ENCODE results near the gene CNST. TPM values are rescaled to one million over a fixed set of nuclear protein-coding genes. Genes with fewer than 3 reads are reported as not detected.
"Not testable (repeated sequence)": the region's sequence is repeated elsewhere in the genome, so short reads cannot be mapped to it uniquely, and the experiment has no call there.

CNST gene
- total RNA-seq, 1 donor from 2014 or later = 26.4 TPM

DNA sequence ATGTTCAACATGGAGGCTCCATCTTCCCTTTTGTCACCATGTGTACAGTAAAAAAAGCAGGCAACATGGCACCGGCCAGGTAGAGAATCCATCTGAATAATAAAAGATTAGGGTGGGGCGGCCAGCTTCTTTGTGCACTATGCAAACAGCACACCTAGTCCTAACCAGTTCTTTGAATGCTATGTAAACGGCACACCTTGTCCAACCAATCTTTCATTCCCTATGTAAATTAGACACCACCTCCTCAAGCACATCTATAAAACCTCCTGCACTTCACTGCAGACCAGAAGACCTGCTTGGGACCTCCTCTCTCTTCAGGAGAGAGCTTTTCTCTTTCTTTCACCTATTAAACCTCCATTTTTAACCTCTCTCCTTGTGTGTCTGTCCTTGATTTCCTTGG is 28.4 kb upstream of the CNST start:
- Mint-ChIP-seq H3K27me3 (no peaks in the 10 kb centered on the region), H3K27ac (no peak overlapping the region), H3K4me3 (no peak overlapping the region), H3K4me1 (no peaks in the 10 kb centered on the region), H3K9me3 (no peaks in the 10 kb centered on the region), H3K36me3 (ENCODE audit: low read depth) (peaks cover 9% of the 10 kb centered on the region)
- no peak for DNase-seq
- intact Hi-C loops (cut with micrococcal nuclease) = no loop called here

GRCh38 chr1:246540738-246541491 is 25.3 kb upstream of the CNST start:
- intact Hi-C loops (cut with micrococcal nuclease) = no loop called here

GRCh38 chr1:246544001-246544400 is 22.3 kb upstream of the CNST start:
- DNase-seq = no peak
- intact Hi-C loops (cut with micrococcal nuclease) = no loop called here
- no peak overlapping the region for H3K4me3 Mint-ChIP-seq
- no peaks in the 10 kb centered on the region for H3K27me3 Mint-ChIP-seq
- H3K27ac Mint-ChIP-seq = no peak overlapping the region
- H3K9me3 Mint-ChIP-seq = no peaks in the 10 kb centered on the region
- H3K4me1 Mint-ChIP-seq = no peaks in the 10 kb centered on the region
- peaks cover 23% of the 10 kb centered on the region for H3K36me3 Mint-ChIP-seq (ENCODE audit: low read depth)

More at GRCh38 chr1:246540738-246541491, 25.3 kb upstream of the CNST start:
- H3K4me3 Mint-ChIP-seq = no peak overlapping the region
- DNase-seq = no peak
- H3K27ac Mint-ChIP-seq = no peak overlapping the region
- H3K4me1 Mint-ChIP-seq = no peaks in the 10 kb centered on the region
- peaks cover 18% of the 10 kb centered on the region for H3K36me3 Mint-ChIP-seq (ENCODE audit: low read depth)
- H3K27me3 Mint-ChIP-seq = no peaks in the 10 kb centered on the region
- H3K9me3 Mint-ChIP-seq = no peaks in the 10 kb centered on the region

- intact Hi-C loops (cut with micrococcal nuclease) = no loop called here
- peaks cover 2% of the 10 kb centered on the region for H3K4me1 Mint-ChIP-seq
- no peak for DNase-seq
- no peak overlapping the region for H3K4me3 Mint-ChIP-seq
- peaks cover 39% of the 10 kb centered on the region for H3K36me3 Mint-ChIP-seq (ENCODE audit: low read depth)
- H3K27me3 Mint-ChIP-seq = no peaks in the 10 kb centered on the region
- no peak overlapping the region for H3K27ac Mint-ChIP-seq
- no peaks in the 10 kb centered on the region for H3K9me3 Mint-ChIP-seq
Observed at GRCh38 chr1:246549665-246550064, 16.6 kb upstream of the CNST start.

GRCh38 chr1:246550402-246550801 is 15.9 kb upstream of the CNST start:
- Mint-ChIP-seq H3K9me3 (no peaks in the 10 kb centered on the region), H3K36me3 (ENCODE audit: low read depth) (peaks cover 41% of the 10 kb centered on the region), H3K27ac (no peak overlapping the region), H3K27me3 (no peaks in the 10 kb centered on the region), H3K4me1 (peaks cover 2% of the 10 kb centered on the region), H3K4me3 (no peak overlapping the region)
- intact Hi-C loops (cut with micrococcal nuclease) = no loop called here
- DNase-seq = no peak

DNA sequence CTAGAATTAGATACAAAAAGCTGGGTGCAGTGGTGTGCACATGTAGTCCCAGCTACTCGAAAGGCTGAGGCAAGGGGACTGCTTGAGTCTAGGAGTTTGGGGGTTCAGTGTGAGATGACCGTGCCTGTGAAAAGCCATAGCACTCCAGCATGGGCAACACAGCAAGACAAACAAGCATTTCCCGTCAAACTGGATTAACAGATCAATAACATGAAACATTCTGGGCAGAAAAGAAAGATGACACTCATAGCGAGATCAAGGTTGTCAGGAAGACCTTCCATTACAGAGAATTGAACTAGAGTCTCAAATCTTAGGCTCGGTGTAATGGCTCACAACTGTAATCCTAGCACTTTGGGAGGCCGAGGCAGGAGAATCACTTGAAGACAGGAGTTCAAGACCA is 14.1 kb upstream of the CNST start:
- no peak overlapping the region for H3K4me3 Mint-ChIP-seq
- H3K4me1 Mint-ChIP-seq = peaks cover 2% of the 10 kb centered on the region
- no peak overlapping the region for H3K27ac Mint-ChIP-seq
- no peak for DNase-seq
- intact Hi-C loops (cut with micrococcal nuclease) = no loop called here
- peaks cover 51% of the 10 kb centered on the region for H3K36me3 Mint-ChIP-seq (ENCODE audit: low read depth)
- no peaks in the 10 kb centered on the region for H3K9me3 Mint-ChIP-seq
- no peaks in the 10 kb centered on the region for H3K27me3 Mint-ChIP-seq

- DNase-seq = no peak
- H3K4me3 Mint-ChIP-seq = no peak overlapping the region
- peaks cover 4% of the 10 kb centered on the region for H3K4me1 Mint-ChIP-seq
- no peaks in the 10 kb centered on the region for H3K9me3 Mint-ChIP-seq
- H3K36me3 Mint-ChIP-seq (ENCODE audit: low read depth) = peaks cover 52% of the 10 kb centered on the region
- no peak overlapping the region for H3K27ac Mint-ChIP-seq
- intact Hi-C loops (cut with micrococcal nuclease) = no loop called here
- H3K27me3 Mint-ChIP-seq = no peaks in the 10 kb centered on the region
Observed at GRCh38 chr1:246554201-246554600, 12.1 kb upstream of the CNST start.

GRCh38 chr1:246558041-246558440 is 8.2 kb upstream of the CNST start:
- no peak overlapping the region for H3K27ac Mint-ChIP-seq

DNA sequence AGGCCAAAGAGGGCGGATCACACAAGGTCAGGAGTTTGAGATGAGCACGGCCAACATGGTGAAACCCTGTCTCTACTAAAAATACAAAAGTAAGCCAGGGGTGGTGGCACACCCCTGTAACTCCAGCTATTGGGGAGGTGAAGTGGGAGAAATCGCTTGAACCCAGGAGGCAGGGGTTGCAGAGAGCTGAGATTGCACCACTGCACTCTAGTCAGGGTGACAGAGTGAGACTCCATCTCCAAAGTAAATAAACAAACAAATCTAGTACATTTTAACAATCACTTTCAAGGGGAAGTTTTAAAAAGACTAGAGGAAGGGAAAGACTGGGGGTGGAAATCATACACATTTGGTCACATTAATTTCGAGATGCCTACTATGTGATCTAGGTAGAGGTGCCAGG is 6.9 kb upstream of the CNST start:
- Mint-ChIP-seq H3K27ac (no peak overlapping the region), H3K9me3 (no peaks in the 10 kb centered on the region), H3K36me3 (ENCODE audit: low read depth) (peaks cover 46% of the 10 kb centered on the region), H3K4me3 (no peak overlapping the region), H3K27me3 (no peaks in the 10 kb centered on the region), H3K4me1 (peaks cover 6% of the 10 kb centered on the region)
- no peak for DNase-seq
- intact Hi-C loops (cut with micrococcal nuclease) = no loop called here

More at GRCh38 chr1:246558041-246558440, 8.2 kb upstream of the CNST start:
- Mint-ChIP-seq H3K36me3 (ENCODE audit: low read depth) (peaks cover 46% of the 10 kb centered on the region), H3K27me3 (no peaks in the 10 kb centered on the region), H3K4me3 (no peak overlapping the region), H3K9me3 (no peaks in the 10 kb centered on the region), H3K4me1 (peaks cover 2% of the 10 kb centered on the region)
- intact Hi-C loops (cut with micrococcal nuclease) = no loop called here
- no peak for DNase-seq

GRCh38 chr1:246560833-246561232 is 5.4 kb upstream of the CNST start:
- H3K9me3 Mint-ChIP-seq; H3K27ac Mint-ChIP-seq; intact Hi-C loops (cut with micrococcal nuclease); DNase-seq; H3K4me3 Mint-ChIP-seq; H3K27me3 Mint-ChIP-seq: not testable (repeated sequence)
- H3K36me3 Mint-ChIP-seq (ENCODE audit: low read depth) = peaks cover 48% of the 10 kb centered on the region
- peaks cover 11% of the 10 kb centered on the region for H3K4me1 Mint-ChIP-seq

DNA sequence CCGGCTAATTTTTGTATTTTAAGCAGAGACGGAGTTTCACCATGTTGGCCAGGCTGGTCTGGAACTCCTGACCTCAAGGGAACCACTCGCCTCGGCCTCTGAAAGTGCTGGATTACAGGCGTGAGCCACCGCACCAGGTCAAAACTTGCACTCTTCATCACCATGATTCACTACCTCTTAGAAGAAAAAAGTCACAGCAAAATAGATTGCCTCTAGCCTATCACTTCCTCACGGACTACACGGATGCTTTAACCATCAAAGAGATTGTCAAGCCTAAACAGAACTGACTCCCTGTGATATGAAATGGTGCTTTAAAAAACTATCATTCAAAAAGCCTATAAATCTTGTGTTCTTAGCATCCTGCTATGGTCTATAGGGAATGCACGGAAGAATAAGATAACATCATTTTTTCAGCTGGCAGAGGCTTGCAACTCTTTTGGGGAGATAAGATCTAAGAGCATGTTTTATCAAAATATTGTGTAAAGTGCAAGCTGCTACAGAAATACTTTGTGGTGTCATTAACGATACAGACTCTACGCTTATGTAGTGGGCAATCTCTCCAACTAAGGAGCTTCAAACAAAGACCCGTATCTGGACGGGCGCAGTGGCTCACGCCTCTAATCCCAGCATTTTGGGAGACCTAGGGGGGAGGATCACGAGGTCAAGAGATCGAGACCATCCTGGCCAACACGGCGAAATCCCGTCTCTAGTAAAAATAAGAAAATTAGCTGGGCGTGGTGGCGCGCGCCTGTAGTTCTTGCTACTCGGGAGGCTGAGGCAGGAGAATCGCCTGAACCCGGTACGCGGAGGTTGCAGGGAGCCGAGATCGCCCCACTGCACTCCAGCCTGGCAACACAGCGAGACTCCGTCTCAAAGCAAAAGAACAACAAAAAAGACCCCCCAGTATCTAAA is 1.2 kb upstream of the CNST start:
- intact Hi-C loops (cut with micrococcal nuclease) = loop anchor here (5.0 kb wide), 2 partner anchors 37 to 767 kb away; partner anchors contain the start of gene ZNF496
- Mint-ChIP-seq H3K4me1 (peaks cover 29% of the 10 kb centered on the region), H3K27ac (peak overlapping the region; percentile 99), H3K9me3 (no peaks in the 10 kb centered on the region), H3K4me3 (peak overlapping the region; percentile 100), H3K36me3 (ENCODE audit: low read depth) (peaks cover 32% of the 10 kb centered on the region), H3K27me3 (no peaks in the 10 kb centered on the region)
- no peak for DNase-seq

DNA sequence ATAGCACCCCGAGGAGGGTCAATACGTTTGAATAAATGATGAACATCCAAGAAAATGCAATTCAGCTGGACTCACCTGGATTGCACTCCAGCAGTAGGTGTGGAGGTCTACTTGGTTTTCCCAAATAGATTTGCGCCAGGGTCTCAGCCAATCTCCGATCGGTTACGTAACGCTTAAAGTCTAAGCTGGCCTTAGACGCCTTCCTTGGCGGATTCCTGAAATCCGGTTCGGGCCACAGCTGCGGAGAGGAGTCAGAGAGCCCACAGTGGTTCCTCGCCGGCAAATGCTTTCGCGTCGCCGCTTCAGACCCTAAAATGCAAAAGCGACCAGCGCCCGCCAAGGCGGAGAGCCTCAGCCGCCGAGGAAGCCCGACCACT is 517 bp upstream of the CNST start:
- Mint-ChIP-seq H3K27me3 (no peaks in the 10 kb centered on the region), H3K4me3 (peak overlapping the region; percentile 100), H3K4me1 (peaks cover 34% of the 10 kb centered on the region), H3K36me3 (ENCODE audit: low read depth) (peaks cover 31% of the 10 kb centered on the region), H3K9me3 (no peaks in the 10 kb centered on the region), H3K27ac (peak overlapping the region; percentile 99)
- intact Hi-C loops (cut with micrococcal nuclease) = loop anchor here (1.0 to 5.0 kb wide), 10 partner anchors 37 to 1913 kb away; partner anchors contain the start of genes AHCTF1, DESI2, SCCPDH and SMYD3
- no peak for DNase-seq

DNA sequence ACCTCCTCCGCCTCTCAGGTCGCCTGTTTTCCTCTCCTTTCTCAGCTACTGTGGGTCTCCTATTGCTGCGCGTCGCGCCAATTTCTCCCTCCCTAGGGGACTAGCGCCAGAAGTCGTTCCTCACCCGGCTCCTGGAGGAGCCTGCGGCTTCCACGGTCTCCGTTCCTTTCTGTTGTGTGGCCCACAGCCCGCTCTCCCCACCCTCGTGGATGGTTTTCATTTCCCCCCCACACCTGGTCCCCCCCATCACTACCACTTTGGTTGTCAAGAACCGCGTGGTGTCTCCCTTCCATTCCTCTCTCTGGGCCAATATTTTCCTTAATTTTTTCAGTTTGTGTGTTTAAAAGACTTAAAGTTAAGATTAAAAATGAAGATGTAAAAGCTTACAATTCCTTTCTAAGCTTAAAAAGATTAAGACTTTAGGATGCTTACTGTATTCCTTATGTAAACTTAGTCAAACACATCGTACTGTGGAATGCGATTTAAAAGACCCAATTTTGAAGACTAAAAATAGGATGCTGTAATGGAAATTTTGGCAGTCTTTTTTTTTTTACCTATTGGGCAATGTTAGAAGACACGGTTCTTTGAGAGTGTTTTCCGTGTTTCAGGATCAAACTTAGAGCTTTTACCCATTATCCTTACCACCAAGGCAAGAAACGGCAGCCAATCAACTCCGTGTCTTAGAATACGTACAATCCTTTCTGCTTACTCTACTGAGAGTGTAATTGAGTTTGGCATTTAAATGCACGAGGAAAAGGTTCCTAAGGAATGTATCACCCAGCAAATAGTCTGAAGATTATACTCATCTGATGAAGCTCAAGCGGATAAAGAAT is 773 bp downstream of the CNST start:
- Mint-ChIP-seq H3K4me1 (peaks cover 39% of the 10 kb centered on the region), H3K27ac (peak overlapping the region; percentile 99), H3K36me3 (ENCODE audit: low read depth) (peaks cover 31% of the 10 kb centered on the region), H3K9me3 (no peaks in the 10 kb centered on the region), H3K27me3 (no peaks in the 10 kb centered on the region), H3K4me3 (peak overlapping the region; percentile 100)
- peak; percentile 66 for DNase-seq
- intact Hi-C loops (cut with micrococcal nuclease) = loop anchor here (1.0 to 5.0 kb wide), 10 partner anchors 35 to 1914 kb away; partner anchors contain the start of genes AHCTF1, DESI2, SCCPDH and SMYD3

All from activated CD4-positive, alpha-beta T cell treated with anti-CD3 and anti-CD28 coated beads, Interleukin-2, amount 10 ng/mL, durations not matched to agents 24 days and 14 days (primary cell).